ENCODE measurements around the gene TLE1. TPM values are rescaled to one million over a fixed set of nuclear protein-coding genes. Genes with fewer than 3 reads are reported as not detected.
"Not testable (repeated sequence)": the region's sequence is repeated elsewhere in the genome, so short reads cannot be mapped to it uniquely, and the experiment has no call there.

TLE1 gene
- total RNA-seq, 1 donor from 2014 or later: 17.9 TPM

DNA sequence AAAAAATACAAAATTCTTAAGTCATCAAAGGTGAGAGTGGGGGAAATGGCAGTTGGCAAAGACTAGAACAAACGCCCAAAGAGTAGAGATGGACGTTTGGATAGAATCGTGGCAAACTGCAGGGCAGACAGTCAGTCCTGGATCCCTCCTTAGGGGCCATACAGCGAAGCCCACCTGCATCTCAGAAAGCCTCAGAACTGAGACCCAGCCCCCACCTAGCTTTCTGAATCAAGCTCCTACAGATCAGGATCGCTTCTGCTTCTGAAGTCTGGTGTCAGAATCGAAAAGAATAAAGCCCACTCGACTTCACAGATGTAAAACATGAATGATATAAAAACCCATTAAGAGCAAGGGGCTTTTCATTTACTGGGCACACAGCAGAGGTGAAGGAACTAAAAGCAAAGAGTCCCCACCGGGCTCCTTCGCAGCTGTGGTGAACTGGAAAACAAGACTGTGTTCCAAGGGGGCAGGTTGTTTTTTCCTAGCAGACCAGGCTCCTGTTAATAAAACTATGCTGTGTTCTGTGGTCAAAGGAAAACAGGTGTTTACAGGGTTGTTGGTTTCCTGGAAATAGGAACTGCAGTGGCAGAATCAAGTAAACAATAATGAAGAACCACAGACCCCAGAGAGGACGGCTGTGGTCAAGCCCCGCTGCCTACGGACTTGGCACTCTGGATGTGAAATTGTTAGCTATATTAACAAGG is 91.8 kb downstream of the TLE1 start:
- ATAC-seq: no peak
- DNase-seq: no peak
- intact Hi-C loops (cut with DNase I): no loop called here
- Histone ChIP-seq H3K27me3 (ENCODE audit: low read depth) (no peaks in the 10 kb centered on the region), H3K9me3 (no peaks in the 10 kb centered on the region), H3K36me3 (peaks cover 7% of the 10 kb centered on the region), H3K4me3 (no peak overlapping the region), H3K4me1 (peaks cover 6% of the 10 kb centered on the region), H3K27ac (no peak overlapping the region)
- TF ChIP-seq, protein P1, sequence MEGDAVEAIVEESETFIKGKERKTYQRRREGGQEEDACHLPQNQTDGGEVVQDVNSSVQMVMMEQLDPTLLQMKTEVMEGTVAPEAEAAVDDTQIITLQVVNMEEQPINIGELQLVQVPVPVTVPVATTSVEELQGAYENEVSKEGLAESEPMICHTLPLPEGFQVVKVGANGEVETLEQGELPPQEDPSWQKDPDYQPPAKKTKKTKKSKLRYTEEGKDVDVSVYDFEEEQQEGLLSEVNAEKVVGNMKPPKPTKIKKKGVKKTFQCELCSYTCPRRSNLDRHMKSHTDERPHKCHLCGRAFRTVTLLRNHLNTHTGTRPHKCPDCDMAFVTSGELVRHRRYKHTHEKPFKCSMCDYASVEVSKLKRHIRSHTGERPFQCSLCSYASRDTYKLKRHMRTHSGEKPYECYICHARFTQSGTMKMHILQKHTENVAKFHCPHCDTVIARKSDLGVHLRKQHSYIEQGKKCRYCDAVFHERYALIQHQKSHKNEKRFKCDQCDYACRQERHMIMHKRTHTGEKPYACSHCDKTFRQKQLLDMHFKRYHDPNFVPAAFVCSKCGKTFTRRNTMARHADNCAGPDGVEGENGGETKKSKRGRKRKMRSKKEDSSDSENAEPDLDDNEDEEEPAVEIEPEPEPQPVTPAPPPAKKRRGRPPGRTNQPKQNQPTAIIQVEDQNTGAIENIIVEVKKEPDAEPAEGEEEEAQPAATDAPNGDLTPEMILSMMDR (IDR thresholded peaks at IDR 0.05): no peak

DNA sequence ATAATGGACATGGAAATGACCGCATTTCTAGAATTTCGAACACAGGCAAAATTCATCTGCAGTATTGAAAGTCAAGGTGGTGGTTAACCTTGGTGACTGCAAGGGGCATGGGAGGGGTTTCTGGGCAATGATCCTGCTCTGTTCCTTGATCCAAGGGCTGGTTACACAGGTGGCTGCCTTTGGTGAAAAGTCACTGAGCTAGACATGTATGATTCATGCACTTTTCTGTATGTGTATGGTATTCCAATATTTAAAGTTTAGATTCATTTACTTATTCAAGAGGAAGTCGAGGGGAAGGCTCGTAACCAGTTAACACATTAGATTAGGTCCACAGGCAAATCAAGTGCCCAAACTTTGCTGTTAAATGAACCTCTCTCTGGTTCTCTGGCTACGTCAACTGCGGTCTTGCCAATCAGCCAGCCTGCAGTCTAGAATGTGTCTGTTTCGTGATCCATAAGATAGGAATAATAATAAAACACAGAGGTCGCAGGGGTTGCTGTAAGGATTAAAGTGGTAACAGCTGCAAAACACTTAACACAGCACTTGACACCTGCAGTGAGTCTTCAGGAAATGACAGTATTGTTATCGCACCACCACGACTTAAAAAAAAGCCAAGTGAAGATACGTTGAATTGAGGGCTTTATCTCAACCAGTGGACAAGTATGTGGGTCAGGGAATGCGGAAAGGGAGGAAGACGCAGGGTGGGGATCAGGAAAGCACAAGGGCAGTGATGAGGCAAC is 92.5 kb downstream of the TLE1 start:
- Histone ChIP-seq H3K4me1 (peaks cover 11% of the 10 kb centered on the region), H3K36me3 (peaks cover 12% of the 10 kb centered on the region), H3K9me3 (no peaks in the 10 kb centered on the region), H3K4me3 (no peak overlapping the region), H3K27ac (no peak overlapping the region), H3K27me3 (ENCODE audit: low read depth) (no peaks in the 10 kb centered on the region)
- TF ChIP-seq, protein P1 (IDR thresholded peaks at IDR 0.05): no peak
- intact Hi-C loops (cut with DNase I): no loop called here
- DNase-seq (no peak), ATAC-seq (no peak)

GRCh38 chr9:81595887-81596543 is 93.3 kb downstream of the TLE1 start:
- DNase-seq (no peak), ATAC-seq (no peak)
- intact Hi-C loops (cut with DNase I): no loop called here
- H3K27me3 ChIP-seq (ENCODE audit: low read depth): no peaks in the 10 kb centered on the region
- H3K27ac ChIP-seq: no peak overlapping the region
- H3K36me3 ChIP-seq: peaks cover 15% of the 10 kb centered on the region
- H3K4me3 ChIP-seq: no peak overlapping the region
- no peaks in the 10 kb centered on the region for H3K9me3 ChIP-seq
- TF ChIP-seq, protein P1 (IDR thresholded peaks at IDR 0.05): no peak
- peaks cover 11% of the 10 kb centered on the region for H3K4me1 ChIP-seq

DNA sequence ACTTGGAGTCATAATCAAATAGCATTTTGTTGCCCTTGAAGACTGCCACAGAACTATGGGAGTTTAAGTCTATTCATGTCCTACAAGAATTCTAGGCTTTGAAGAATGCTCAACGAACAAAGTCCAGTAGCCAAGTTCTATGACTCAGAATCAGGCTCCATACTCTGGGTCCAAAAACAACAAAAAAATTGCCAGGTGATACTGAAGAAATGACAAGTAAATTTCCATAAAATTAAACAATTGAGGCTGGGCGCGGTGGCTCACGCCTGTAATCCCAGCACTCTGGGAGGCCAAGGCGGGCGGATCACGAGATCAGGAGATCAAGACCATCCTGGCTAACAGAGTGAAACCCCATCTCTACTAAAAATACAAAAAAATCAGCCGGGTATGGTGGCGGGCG is 94.1 kb downstream of the TLE1 start:
- H3K27ac ChIP-seq; H3K9me3 ChIP-seq; intact Hi-C loops (cut with DNase I); DNase-seq; ATAC-seq; H3K4me3 ChIP-seq; H3K27me3 ChIP-seq (ENCODE audit: low read depth): not testable (repeated sequence)
- Histone ChIP-seq H3K36me3 (peaks cover 17% of the 10 kb centered on the region), H3K4me1 (peaks cover 11% of the 10 kb centered on the region)

GRCh38 chr9:81594415-81594814 is 94.9 kb downstream of the TLE1 start:
- H3K9me3 ChIP-seq: no peaks in the 10 kb centered on the region
- H3K36me3 ChIP-seq: peaks cover 26% of the 10 kb centered on the region
- DNase-seq (no peak), ATAC-seq (no peak)
- no peak overlapping the region for H3K4me3 ChIP-seq
- intact Hi-C loops (cut with DNase I): no loop called here
- H3K27me3 ChIP-seq (ENCODE audit: low read depth): no peaks in the 10 kb centered on the region
- TF ChIP-seq, protein P1 (IDR thresholded peaks at IDR 0.05): no peak
- peaks cover 11% of the 10 kb centered on the region for H3K4me1 ChIP-seq
- H3K27ac ChIP-seq: no peak overlapping the region

GRCh38 chr9:81592887-81593266 is 96.5 kb downstream of the TLE1 start:
- Histone ChIP-seq H3K4me1 (peaks cover 20% of the 10 kb centered on the region), H3K27me3 (ENCODE audit: low read depth) (no peaks in the 10 kb centered on the region), H3K9me3 (no peaks in the 10 kb centered on the region), H3K4me3 (no peak overlapping the region), H3K27ac (no peak overlapping the region), H3K36me3 (peaks cover 29% of the 10 kb centered on the region)
- TF ChIP-seq, protein P1 (IDR thresholded peaks at IDR 0.05): no peak
- intact Hi-C loops (cut with DNase I): no loop called here
- no peak for DNase-seq
- no peak for ATAC-seq
